GM18858 (cell line): ENCODE results near the gene DIDO1.

ENCODE experiments used
- ATAC-seq: cut with Tn5 transposase; IDR thresholded peaks from one replicate; pipeline ENCODE4 v1.9.1; 2021; ENCODE audit not compliant: unreplicated experiment

Gene DIDO1

GRCh38 chr20:62837790-62838127 is 88.5 kb downstream of the DIDO1 start:
- ATAC-seq: no peak

GRCh38 chr20:62836967-62837490 is 89.3 kb downstream of the DIDO1 start:
- ATAC-seq: no peak

GRCh38 chr20:62835931-62836861 is 90.1 kb downstream of the DIDO1 start:
- ATAC-seq: no peak

- no peak for ATAC-seq
Measured at GRCh38 chr20:62834967-62835730, 91.2 kb downstream of the DIDO1 start.

GRCh38 chr20:62832951-62833391 is 93.3 kb downstream of the DIDO1 start:
- ATAC-seq: no peak

GRCh38 chr20:62832212-62832922 is 93.9 kb downstream of the DIDO1 start:
- ATAC-seq: no peak

GRCh38 chr20:62831854-62832211 is 94.5 kb downstream of the DIDO1 start:
- ATAC-seq: no peak

GRCh38 chr20:62831361-62831788 is 94.9 kb downstream of the DIDO1 start:
- no peak for ATAC-seq

- ATAC-seq: no peak
Measured at GRCh38 chr20:62830821-62831220, 95.5 kb downstream of the DIDO1 start.

- ATAC-seq: no peak
Measured at GRCh38 chr20:62830251-62830650, 96.1 kb downstream of the DIDO1 start.

- no peak for ATAC-seq
Measured at GRCh38 chr20:62829231-62830230, 96.8 kb downstream of the DIDO1 start.

GRCh38 chr20:62828511-62829230 is 97.6 kb downstream of the DIDO1 start:
- no peak for ATAC-seq

GRCh38 chr20:62828051-62828450 is 98.3 kb downstream of the DIDO1 start:
- no peak for ATAC-seq
